ENCODE data around the gene DYNC1LI1.

DYNC1LI1 gene

GRCh38 chr3:32602206-32602605, 31.5 kb upstream of the DYNC1LI1 start:
- Histone ChIP-seq H3K27ac (no peak overlapping the region), H3K36me3 (no peaks in the 10 kb centered on the region), H3K4me3 (no peak overlapping the region), H3K4me1 (peaks cover 9% of the 10 kb centered on the region), H3K9ac (no peak overlapping the region), H4K20me1 (no peaks in the 10 kb centered on the region), H3K27me3 (no peaks in the 10 kb centered on the region), H3K4me2 (no peak overlapping the region), H3K9me3 (no peaks in the 10 kb centered on the region)
- TF ChIP-seq Cebpa-rat (IDR thresholded peaks at IDR 0.05): no peak

DNA sequence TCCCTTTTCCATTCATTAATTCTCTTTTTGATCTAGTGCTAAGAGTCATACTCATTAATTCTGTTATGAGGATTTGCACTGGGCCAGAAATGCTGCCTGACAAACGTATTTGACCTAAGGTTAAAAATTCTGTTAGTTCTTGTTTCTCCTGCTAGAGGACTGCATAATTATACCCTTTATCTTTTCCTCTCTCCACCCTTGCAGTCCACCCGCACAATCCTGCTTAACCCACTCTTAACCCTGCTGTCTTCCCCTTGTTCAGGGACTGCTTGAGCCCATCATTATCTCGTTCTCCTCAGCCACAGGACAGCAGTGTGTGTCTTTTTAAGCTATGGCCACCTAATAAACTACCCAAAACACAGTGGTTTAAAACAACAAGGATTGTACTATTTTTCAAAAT, 31.1 kb upstream of the DYNC1LI1 start:
- TF ChIP-seq Cebpa-rat (IDR thresholded peaks at IDR 0.05): no peak
- no peaks in the 10 kb centered on the region for H3K27me3 ChIP-seq

DNA sequence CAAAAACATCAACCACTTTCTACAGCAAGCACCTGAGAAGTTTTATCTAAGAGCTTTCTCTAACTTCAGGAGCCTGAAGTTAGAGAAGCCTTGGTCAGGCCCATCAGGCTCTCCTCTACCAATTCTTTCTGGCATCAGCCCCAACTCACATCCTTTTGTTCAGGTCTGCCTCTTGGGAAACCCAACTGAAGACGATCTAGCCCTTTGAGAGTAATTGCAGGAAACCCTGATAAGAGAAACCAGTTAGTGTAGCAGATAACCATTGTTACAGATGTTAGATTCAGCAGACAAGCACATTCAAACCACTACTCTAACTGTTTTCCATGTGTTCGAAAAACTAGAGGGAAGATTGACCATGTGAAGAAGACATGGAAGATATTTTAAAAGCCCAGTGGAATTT, 27.0 kb upstream of the DYNC1LI1 start:
- peaks cover 25% of the 10 kb centered on the region for H3K4me1 ChIP-seq
- no peak overlapping the region for H3K9ac ChIP-seq
- no peak for TF ChIP-seq Cebpa-rat (IDR thresholded peaks at IDR 0.05)
- H3K4me2 ChIP-seq: peak overlapping the region; percentile 29; the same call in 1 of the 2 replicates
- no peaks in the 10 kb centered on the region for H3K9me3 ChIP-seq
- H4K20me1 ChIP-seq: no peaks in the 10 kb centered on the region
- no peak overlapping the region for H3K27ac ChIP-seq
- H3K27me3 ChIP-seq: no peaks in the 10 kb centered on the region
- no peak overlapping the region for H3K4me3 ChIP-seq
- no peaks in the 10 kb centered on the region for H3K36me3 ChIP-seq

More for the DNA sequence above, 31.1 kb upstream of the DYNC1LI1 start:
- no peak overlapping the region for H3K27ac ChIP-seq
- H3K9ac ChIP-seq: no peak overlapping the region
- H4K20me1 ChIP-seq: no peaks in the 10 kb centered on the region
- H3K9me3 ChIP-seq: no peaks in the 10 kb centered on the region
- peaks cover 10% of the 10 kb centered on the region for H3K4me1 ChIP-seq
- no peaks in the 10 kb centered on the region for H3K36me3 ChIP-seq
- H3K4me3 ChIP-seq: no peak overlapping the region
- no peak overlapping the region for H3K4me2 ChIP-seq

GRCh38 chr3:32596909-32597369, 26.3 kb upstream of the DYNC1LI1 start:
- H3K4me1 ChIP-seq: peaks cover 27% of the 10 kb centered on the region
- H3K9ac ChIP-seq: no peak overlapping the region
- no peak overlapping the region for H3K4me3 ChIP-seq
- no peaks in the 10 kb centered on the region for H3K27me3 ChIP-seq
- H3K9me3 ChIP-seq: no peaks in the 10 kb centered on the region
- no peak overlapping the region; the same call in 1 of the 2 replicates for H3K4me2 ChIP-seq
- no peaks in the 10 kb centered on the region for H3K36me3 ChIP-seq
- H4K20me1 ChIP-seq: no peaks in the 10 kb centered on the region
- H3K27ac ChIP-seq: no peak overlapping the region
- TF ChIP-seq Cebpa-rat (IDR thresholded peaks at IDR 0.05): no peak

GRCh38 chr3:32596282-32596908, 25.7 kb upstream of the DYNC1LI1 start:
- no peak for TF ChIP-seq Cebpa-rat (IDR thresholded peaks at IDR 0.05)
- H3K27me3 ChIP-seq: no peaks in the 10 kb centered on the region
- H3K4me2 ChIP-seq: no peak overlapping the region
- H3K9ac ChIP-seq: no peak overlapping the region
- H3K9me3 ChIP-seq: no peaks in the 10 kb centered on the region
- H3K36me3 ChIP-seq: no peaks in the 10 kb centered on the region
- H3K4me3 ChIP-seq: no peak overlapping the region
- H4K20me1 ChIP-seq: no peaks in the 10 kb centered on the region
- H3K27ac ChIP-seq: no peak overlapping the region
- peaks cover 27% of the 10 kb centered on the region for H3K4me1 ChIP-seq

- no peaks in the 10 kb centered on the region for H3K9me3 ChIP-seq
- H3K27ac ChIP-seq: no peak overlapping the region
- H3K4me3 ChIP-seq: no peak overlapping the region
- no peaks in the 10 kb centered on the region for H4K20me1 ChIP-seq
- H3K27me3 ChIP-seq: no peaks in the 10 kb centered on the region
- no peak for TF ChIP-seq Cebpa-rat (IDR thresholded peaks at IDR 0.05)
- peaks cover 27% of the 10 kb centered on the region for H3K4me1 ChIP-seq
- no peak overlapping the region for H3K4me2 ChIP-seq
- H3K9ac ChIP-seq: no peak overlapping the region
- no peaks in the 10 kb centered on the region for H3K36me3 ChIP-seq
Observed at GRCh38 chr3:32595323-32595722, 24.7 kb upstream of the DYNC1LI1 start.

DNA sequence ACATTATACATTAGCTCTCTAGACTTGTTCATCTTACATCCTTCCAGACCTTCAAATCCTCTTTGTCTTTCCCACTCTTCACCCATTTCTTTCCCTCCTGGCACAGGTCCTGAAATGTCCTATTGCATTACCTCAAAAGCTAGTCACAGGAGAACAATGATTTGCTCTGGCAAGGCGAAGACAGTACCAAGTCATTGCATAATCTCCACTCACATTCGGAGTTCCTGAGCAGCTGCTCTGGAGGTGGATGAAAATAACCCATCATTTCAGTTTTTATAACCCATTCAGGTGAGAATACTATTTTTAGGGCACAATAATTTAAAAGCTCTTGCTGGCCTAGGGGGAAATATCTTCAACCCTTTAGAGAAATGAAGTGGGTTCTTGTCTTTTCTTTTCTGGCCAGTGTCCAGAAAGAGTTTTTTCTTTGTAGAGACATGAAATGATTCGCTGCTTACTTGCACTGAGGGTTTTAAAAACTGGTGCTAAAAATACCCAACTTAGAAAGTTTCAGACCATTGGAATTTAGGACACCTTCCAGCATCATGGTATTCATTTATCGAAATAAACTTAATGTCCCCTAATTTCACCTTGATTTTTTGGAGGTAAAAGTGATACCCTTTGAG, 23.4 kb upstream of the DYNC1LI1 start:
- no peaks in the 10 kb centered on the region for H4K20me1 ChIP-seq
- peaks cover 27% of the 10 kb centered on the region for H3K4me1 ChIP-seq
- no peaks in the 10 kb centered on the region for H3K9me3 ChIP-seq
- no peak overlapping the region for H3K4me3 ChIP-seq
- no peak overlapping the region for H3K4me2 ChIP-seq
- H3K27me3 ChIP-seq: no peaks in the 10 kb centered on the region
- H3K27ac ChIP-seq: no peak overlapping the region
- H3K9ac ChIP-seq: no peak overlapping the region
- no peaks in the 10 kb centered on the region for H3K36me3 ChIP-seq
- no peak for TF ChIP-seq Cebpa-rat (IDR thresholded peaks at IDR 0.05)

DNA sequence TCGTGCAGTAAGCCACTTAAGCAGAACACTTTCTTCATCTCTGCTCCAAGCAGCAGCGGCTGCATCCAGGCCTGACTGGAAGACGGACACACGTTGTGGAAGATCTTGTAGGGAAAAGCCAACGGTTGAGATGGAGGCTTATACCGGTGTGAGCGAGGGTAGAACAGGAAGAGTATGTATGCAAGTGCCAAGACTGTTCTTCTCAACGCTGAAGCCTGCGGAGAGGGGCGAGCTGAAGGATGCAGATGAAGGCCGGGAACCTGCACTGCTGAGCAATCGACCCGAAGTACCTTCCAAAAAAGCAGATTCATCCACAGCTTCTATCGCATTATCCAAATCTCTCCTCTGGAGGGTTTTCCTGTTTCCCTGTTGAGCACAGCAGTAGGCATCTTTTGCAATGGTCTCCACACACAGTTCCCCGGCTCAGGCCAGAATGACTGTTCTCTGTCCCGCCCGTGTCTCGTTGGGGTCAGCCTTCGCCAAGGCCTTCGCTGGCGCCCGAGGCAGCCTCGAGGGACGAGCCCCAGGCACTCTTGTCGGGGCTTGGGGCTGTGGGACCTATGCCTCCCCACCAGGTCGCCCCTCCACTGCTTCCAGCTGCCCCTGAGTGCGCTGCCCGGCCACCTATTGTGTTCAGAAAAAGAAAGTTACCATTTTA, 22.2 kb upstream of the DYNC1LI1 start:
- H3K4me2 ChIP-seq: peak overlapping the region; percentile 60
- no peak overlapping the region for H3K4me3 ChIP-seq

DNA sequence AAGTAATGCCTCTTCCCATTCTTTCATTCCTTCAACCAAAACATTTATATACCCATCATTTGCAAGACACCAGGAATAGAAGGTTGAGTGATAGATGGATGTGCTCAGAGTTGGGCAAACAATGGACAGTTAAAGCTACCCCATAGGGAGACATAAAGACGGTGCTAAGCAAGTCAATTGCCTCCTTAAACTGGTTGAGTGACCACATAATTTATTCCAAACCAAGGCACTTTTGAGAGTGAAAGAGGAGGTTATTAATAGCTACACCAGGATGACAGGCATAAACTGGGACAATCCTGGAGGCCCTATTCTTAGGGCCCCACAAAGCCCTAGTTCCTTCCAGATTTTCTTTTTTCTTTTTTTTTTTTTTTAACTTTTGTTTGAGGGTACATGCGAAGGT, 21.4 kb upstream of the DYNC1LI1 start:
- Histone ChIP-seq H3K4me1 (peaks cover 17% of the 10 kb centered on the region), H3K36me3 (no peaks in the 10 kb centered on the region), H3K9ac (no peak overlapping the region)

More for the DNA sequence above, 22.2 kb upstream of the DYNC1LI1 start:
- Histone ChIP-seq H3K9ac (no peak overlapping the region), H3K27me3 (no peaks in the 10 kb centered on the region), H3K4me1 (peaks cover 24% of the 10 kb centered on the region), H4K20me1 (no peaks in the 10 kb centered on the region), H3K9me3 (no peaks in the 10 kb centered on the region), H3K36me3 (no peaks in the 10 kb centered on the region), H3K27ac (no peak overlapping the region; the same call in 1 of the 2 replicates)
- no peak for TF ChIP-seq Cebpa-rat (IDR thresholded peaks at IDR 0.05)

GRCh38 chr3:32591186-32591585, 20.5 kb upstream of the DYNC1LI1 start:
- Histone ChIP-seq H3K27me3 (no peaks in the 10 kb centered on the region), H3K4me2 (no peak overlapping the region), H3K36me3 (no peaks in the 10 kb centered on the region), H3K4me1 (peaks cover 17% of the 10 kb centered on the region), H3K9ac (no peak overlapping the region), H3K4me3 (no peak overlapping the region), H4K20me1 (no peaks in the 10 kb centered on the region), H3K9me3 (no peaks in the 10 kb centered on the region), H3K27ac (no peak overlapping the region)
- no peak for TF ChIP-seq Cebpa-rat (IDR thresholded peaks at IDR 0.05)

More for the DNA sequence above, 21.4 kb upstream of the DYNC1LI1 start:
- Histone ChIP-seq H3K4me3 (no peak overlapping the region), H3K4me2 (no peak overlapping the region), H3K27ac (no peak overlapping the region), H3K27me3 (no peaks in the 10 kb centered on the region), H3K9me3 (no peaks in the 10 kb centered on the region), H4K20me1 (no peaks in the 10 kb centered on the region)
- TF ChIP-seq Cebpa-rat (IDR thresholded peaks at IDR 0.05): no peak

Measured in BLaER1 (cell line).